ENCODE data around the gene SHISAL2A.
A peak's percentile ranks its signal among the peaks of the same experiment; 100 is the strongest.
"Not testable (repeated sequence)": the region's sequence is repeated elsewhere in the genome, so short reads cannot be mapped to it uniquely, and the experiment has no call there.

The SHISAL2A gene

DNA sequence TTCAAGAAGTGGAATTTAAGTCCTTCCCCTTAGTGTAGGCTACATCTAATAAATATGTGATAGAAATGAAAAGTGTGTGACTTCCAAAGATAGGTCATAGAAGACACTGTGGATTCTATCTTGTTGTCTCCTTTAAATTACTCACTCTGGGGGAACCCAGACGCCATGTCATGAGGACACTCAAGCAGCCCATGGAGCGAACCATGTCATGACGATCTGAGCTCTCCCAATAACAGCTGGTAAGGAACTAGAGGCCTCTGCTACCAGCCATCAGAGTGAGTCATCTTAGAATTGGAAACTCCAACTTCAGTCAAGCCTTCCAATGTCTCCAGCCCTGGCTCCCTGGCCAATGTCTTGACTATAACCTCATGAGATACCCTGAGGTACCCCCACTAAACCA lies 58.9 kb downstream of the SHISAL2A start:
- no peak for DNase-seq

DNA sequence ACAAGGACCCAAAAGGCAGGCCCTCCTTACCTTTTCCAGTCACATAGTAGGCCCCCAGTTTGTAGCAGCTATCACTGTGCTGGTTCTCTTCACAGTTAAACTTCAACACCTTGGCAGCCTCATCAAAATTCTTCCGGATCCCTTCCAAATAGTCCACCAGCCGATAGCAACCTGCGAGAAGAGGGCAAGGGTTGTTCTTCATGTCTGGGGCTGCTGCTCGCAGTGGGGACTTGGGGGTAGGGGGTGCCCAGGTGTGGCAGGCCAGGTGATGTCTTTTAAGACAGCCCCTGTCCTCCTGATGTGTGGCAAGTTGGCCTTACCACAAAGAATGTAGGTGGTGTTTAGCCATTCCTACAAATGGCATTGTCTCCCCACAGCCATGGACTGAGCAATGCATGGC lies 59.7 kb downstream of the SHISAL2A start:
- DNase-seq: no peak

DNA sequence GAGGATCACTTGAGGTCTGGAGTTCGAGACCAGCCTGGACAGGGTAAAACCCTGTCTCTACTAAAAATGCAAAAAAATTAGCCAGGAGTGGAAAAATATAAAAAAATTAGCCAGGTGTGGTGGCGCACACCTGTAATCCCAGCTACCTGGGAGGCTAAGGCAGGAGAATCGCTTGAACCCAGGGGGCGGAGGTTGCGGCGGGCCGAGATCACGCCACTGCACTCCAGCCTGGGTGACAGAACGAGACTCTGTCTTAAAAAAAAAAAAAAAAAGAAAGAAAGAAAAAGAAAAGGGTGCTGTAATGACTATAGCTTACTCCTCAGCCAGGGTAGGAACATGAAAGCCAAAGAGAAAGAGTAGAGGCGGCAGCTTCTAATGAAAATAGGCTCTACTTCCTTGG lies 60.4 kb downstream of the SHISAL2A start:
- DNase-seq: not testable (repeated sequence)

DNA sequence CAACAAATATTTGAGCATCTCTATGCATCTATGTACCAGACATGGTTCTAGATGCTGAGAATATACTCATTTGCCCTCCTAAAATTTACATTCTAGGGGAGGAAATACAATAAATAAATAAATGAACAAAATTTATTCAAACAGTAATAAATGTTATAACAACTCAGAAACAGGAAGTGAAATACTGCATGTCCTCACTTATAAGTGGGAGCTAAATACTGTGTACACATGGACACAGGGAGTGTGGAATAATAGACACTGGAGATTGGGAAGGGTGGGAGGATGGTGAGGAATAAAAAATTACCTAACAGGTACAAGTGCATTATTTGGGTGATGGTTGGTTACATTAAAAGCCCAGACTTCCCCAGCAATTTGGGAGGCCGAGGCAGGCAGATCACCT lies 60.9 kb downstream of the SHISAL2A start:
- DNase-seq: no peak

DNA sequence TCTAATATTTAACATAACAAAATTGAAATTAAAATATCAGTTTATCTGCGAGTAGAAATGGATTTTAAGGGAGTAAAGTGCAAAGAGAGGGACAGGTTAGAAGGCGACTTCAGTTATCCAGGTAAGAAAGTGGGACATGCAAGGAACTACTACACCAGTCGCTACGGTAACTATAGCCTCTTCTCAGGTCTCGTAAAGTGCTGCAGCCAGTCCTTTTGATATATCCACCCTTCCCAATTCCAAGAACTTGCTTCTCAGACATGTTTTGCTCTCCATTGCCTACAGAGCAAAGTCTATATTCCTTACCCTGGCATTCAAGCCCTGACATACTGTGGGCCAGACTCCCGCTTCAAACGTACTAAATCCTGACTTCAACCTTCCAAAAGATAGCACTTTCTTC lies 62.7 kb downstream of the SHISAL2A start:
- no peak for DNase-seq

DNA sequence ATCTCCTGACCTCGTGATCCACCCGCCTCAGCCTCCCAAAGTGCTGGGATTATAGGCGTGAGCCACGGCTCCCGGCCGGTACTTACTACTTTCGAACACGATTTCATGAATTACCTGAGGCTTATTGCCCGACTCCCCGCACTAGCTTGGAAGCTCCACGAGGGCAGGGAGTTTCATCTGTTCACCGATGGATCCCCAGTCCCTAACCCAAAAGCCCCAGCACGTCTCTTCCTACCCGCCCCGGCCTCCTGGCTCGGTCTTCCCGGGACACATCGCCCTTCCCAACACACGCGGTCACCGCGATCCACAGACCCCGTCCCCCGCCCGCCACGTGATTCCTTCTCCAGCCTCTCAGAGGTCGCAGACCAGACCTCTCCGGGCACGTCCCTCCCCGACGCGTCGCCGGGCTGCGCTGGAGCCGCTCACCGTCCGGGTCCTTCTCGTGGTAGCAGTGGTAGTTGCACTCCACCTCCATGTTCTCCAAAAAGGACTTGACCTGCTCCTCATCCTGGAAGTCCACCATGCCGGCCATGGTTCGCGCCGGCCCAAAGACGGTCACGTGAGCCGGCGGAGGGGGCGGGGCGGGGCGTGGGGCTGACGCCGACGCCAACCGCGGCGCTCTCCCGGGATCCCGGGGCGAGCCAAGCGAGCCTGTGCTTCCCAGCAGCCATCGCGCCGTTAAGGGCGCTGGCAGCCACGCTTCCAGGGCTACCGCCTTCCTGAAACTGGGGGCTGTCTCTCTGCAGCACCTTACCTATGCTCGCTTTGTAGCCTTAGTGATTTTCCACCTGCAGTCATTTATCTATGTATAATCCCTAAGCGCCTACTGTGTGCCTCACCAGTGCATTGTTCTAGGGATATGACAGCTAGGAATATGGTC lies 65.1 kb downstream of the SHISAL2A start, which contains the start of gene COA7:
Gene COA7, minus strand, starts transcription at position 553 of the 880 bp plus-strand sequence. Its CDS starts 21 bp downstream, at position 532.
- peak; percentile 91 for DNase-seq

DNA sequence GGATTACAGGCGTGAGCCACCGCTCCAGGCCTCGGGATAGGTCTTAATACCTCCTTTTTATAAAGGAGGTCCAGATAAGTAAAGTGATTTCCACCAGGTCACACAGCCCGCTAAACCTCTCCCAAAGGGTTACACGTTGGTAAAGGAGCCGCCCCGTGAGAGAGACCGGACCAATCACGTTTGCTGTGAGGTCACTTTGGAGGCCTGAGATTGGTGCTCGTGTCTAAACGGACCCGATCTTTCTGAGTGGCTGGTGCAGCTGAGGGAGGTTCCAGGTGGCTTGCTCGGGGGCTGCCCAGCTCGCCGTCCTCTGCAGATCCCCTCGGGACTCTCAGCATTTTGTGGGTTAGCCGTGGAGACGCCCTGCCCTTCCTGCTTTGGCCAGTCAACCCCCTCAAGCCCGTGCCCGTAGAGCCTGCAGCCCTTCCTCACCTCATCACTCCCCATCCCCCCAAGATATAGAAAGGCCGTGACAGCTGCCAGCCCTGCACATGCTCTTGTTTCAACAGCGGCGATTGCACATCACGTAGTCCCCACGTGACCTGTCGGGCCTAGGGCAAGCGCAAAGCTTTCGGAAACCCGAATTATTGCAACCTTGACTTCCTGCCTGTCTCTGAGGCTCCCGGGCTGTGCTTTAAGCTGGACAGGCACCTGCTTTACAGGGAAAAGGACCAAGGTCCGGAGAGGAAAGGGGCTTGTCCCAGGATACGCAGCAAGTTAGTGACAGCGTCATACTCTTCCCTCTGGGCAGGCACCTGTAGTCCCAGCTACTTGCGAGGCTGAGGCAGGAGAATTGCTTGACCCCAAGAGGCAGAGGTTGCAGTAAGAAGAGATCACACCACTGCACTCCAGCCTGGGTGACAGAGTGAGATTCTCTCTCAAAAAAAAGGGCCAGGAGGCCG lies 70.2 kb downstream of the SHISAL2A start:
- peak; percentile 90 for DNase-seq

DNA sequence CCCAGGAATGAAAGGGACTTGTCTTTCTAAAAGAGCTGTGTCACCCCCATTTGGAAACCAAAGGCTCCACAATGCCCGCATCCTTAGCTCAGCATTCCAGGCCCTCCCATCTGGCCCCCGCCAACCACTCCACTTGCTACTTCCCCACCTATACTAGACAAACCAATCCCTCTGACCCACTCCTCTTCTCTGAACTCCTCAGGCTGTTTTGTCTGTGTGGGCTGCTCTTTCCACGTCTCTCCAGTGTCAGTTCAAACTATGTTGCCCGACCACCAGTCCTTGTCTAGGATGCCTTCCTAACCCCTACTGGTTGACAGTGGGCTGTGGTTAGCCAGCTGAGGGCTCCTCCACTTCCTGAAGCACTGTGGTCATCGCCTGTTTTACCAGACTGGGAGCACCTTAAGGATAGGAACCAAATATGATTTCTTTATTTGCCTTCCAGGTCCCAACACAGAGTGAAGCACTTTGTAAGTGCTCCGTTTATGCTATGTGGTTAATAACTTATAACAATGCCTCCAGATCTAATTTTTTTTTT lies 73.2 kb downstream of the SHISAL2A start:
- no peak for DNase-seq
